ENCODE measurements around the gene ARID1B.
A peak's percentile ranks its signal among the peaks of the same experiment; 100 is the strongest.

The ARID1B gene

GRCh38 chr6:156756630-156757610 is 20.3 kb upstream of the ARID1B start:
- Histone ChIP-seq H3K36me3 (ENCODE audit: control insufficient read depth, low read depth, low read length) (no peaks in the 10 kb centered on the region), H3K4me3 (ENCODE audit: low read length) (no peak overlapping the region), H3K9ac (ENCODE audit: low read length) (no peak overlapping the region), H3K27me3 (ENCODE audit: control insufficient read depth, insufficient read depth, low read length) (no peaks in the 10 kb centered on the region), H3K9me3 (ENCODE audit: control insufficient read depth, low read depth, low read length) (no peaks in the 10 kb centered on the region), H3K4me1 (ENCODE audit: control insufficient read depth, low read depth, low read length) (peaks cover 6% of the 10 kb centered on the region), H3K27ac (ENCODE audit: low read length) (no peak overlapping the region)

- Histone ChIP-seq H3K9ac (ENCODE audit: low read length) (no peak overlapping the region), H3K9me3 (ENCODE audit: control insufficient read depth, low read depth, low read length) (no peaks in the 10 kb centered on the region), H3K27ac (ENCODE audit: low read length) (no peak overlapping the region), H3K27me3 (ENCODE audit: control insufficient read depth, insufficient read depth, low read length) (no peaks in the 10 kb centered on the region), H3K4me3 (ENCODE audit: low read length) (no peak overlapping the region), H3K36me3 (ENCODE audit: control insufficient read depth, low read depth, low read length) (no peaks in the 10 kb centered on the region), H3K4me1 (ENCODE audit: control insufficient read depth, low read depth, low read length) (no peaks in the 10 kb centered on the region)
Observed at GRCh38 chr6:156757849-156758248, 19.3 kb upstream of the ARID1B start.

GRCh38 chr6:156760377-156760776 is 16.8 kb upstream of the ARID1B start:
- H3K27ac ChIP-seq (ENCODE audit: low read length): no peak overlapping the region

GRCh38 chr6:156762547-156762946 is 14.6 kb upstream of the ARID1B start:
- no peak overlapping the region for H3K4me3 ChIP-seq (ENCODE audit: low read length)
- no peaks in the 10 kb centered on the region for H3K27me3 ChIP-seq (ENCODE audit: control insufficient read depth, insufficient read depth, low read length)
- H3K27ac ChIP-seq (ENCODE audit: low read length): no peak overlapping the region
- H3K4me1 ChIP-seq (ENCODE audit: control insufficient read depth, low read depth, low read length): no peaks in the 10 kb centered on the region
- H3K9ac ChIP-seq (ENCODE audit: low read length): no peak overlapping the region
- no peaks in the 10 kb centered on the region for H3K9me3 ChIP-seq (ENCODE audit: control insufficient read depth, low read depth, low read length)
- no peaks in the 10 kb centered on the region for H3K36me3 ChIP-seq (ENCODE audit: control insufficient read depth, low read depth, low read length)

More at GRCh38 chr6:156760377-156760776, 16.8 kb upstream of the ARID1B start:
- H3K4me1 ChIP-seq (ENCODE audit: control insufficient read depth, low read depth, low read length): no peaks in the 10 kb centered on the region
- H3K4me3 ChIP-seq (ENCODE audit: low read length): no peak overlapping the region
- H3K27me3 ChIP-seq (ENCODE audit: control insufficient read depth, insufficient read depth, low read length): no peaks in the 10 kb centered on the region
- no peaks in the 10 kb centered on the region for H3K9me3 ChIP-seq (ENCODE audit: control insufficient read depth, low read depth, low read length)
- no peak overlapping the region for H3K9ac ChIP-seq (ENCODE audit: low read length)
- H3K36me3 ChIP-seq (ENCODE audit: control insufficient read depth, low read depth, low read length): no peaks in the 10 kb centered on the region

GRCh38 chr6:156765117-156765516 is 12.1 kb upstream of the ARID1B start:
- Histone ChIP-seq H3K4me3 (ENCODE audit: low read length) (no peak overlapping the region), H3K27me3 (ENCODE audit: control insufficient read depth, insufficient read depth, low read length) (no peaks in the 10 kb centered on the region), H3K36me3 (ENCODE audit: control insufficient read depth, low read depth, low read length) (no peaks in the 10 kb centered on the region), H3K27ac (ENCODE audit: low read length) (no peak overlapping the region), H3K9me3 (ENCODE audit: control insufficient read depth, low read depth, low read length) (no peaks in the 10 kb centered on the region), H3K4me1 (ENCODE audit: control insufficient read depth, low read depth, low read length) (peaks cover 4% of the 10 kb centered on the region), H3K9ac (ENCODE audit: low read length) (no peak overlapping the region)

GRCh38 chr6:156767603-156768467 is 9.3 kb upstream of the ARID1B start:
- Histone ChIP-seq H3K36me3 (ENCODE audit: control insufficient read depth, low read depth, low read length) (no peaks in the 10 kb centered on the region), H3K27ac (ENCODE audit: low read length) (no peak overlapping the region), H3K9ac (ENCODE audit: low read length) (no peak overlapping the region), H3K4me3 (ENCODE audit: low read length) (no peak overlapping the region), H3K4me1 (ENCODE audit: control insufficient read depth, low read depth, low read length) (peaks cover 4% of the 10 kb centered on the region), H3K27me3 (ENCODE audit: control insufficient read depth, insufficient read depth, low read length) (no peaks in the 10 kb centered on the region), H3K9me3 (ENCODE audit: control insufficient read depth, low read depth, low read length) (no peaks in the 10 kb centered on the region)

- Histone ChIP-seq H3K4me1 (ENCODE audit: control insufficient read depth, low read depth, low read length) (peaks cover 35% of the 10 kb centered on the region), H3K4me3 (ENCODE audit: low read length) (no peak overlapping the region)
Observed at GRCh38 chr6:156771047-156771446, 6.1 kb upstream of the ARID1B start.

GRCh38 chr6:156771761-156772160 is 5.4 kb upstream of the ARID1B start:
- Histone ChIP-seq H3K9me3 (ENCODE audit: control insufficient read depth, low read depth, low read length) (no peaks in the 10 kb centered on the region), H3K27me3 (ENCODE audit: control insufficient read depth, insufficient read depth, low read length) (peaks cover 6% of the 10 kb centered on the region), H3K9ac (ENCODE audit: low read length) (no peak overlapping the region), H3K36me3 (ENCODE audit: control insufficient read depth, low read depth, low read length) (no peaks in the 10 kb centered on the region), H3K4me1 (ENCODE audit: control insufficient read depth, low read depth, low read length) (peaks cover 41% of the 10 kb centered on the region), H3K4me3 (ENCODE audit: low read length) (no peak overlapping the region), H3K27ac (ENCODE audit: low read length) (no peak overlapping the region)

More at GRCh38 chr6:156771047-156771446, 6.1 kb upstream of the ARID1B start:
- H3K9me3 ChIP-seq (ENCODE audit: control insufficient read depth, low read depth, low read length): no peaks in the 10 kb centered on the region
- no peak overlapping the region for H3K9ac ChIP-seq (ENCODE audit: low read length)
- no peaks in the 10 kb centered on the region for H3K36me3 ChIP-seq (ENCODE audit: control insufficient read depth, low read depth, low read length)
- H3K27ac ChIP-seq (ENCODE audit: low read length): no peak overlapping the region
- peaks cover 6% of the 10 kb centered on the region for H3K27me3 ChIP-seq (ENCODE audit: control insufficient read depth, insufficient read depth, low read length)

- H3K9ac ChIP-seq (ENCODE audit: low read length): peak overlapping the region; percentile 26
- peak overlapping the region; percentile 21 for H3K4me3 ChIP-seq (ENCODE audit: low read length)
- peaks cover 6% of the 10 kb centered on the region for H3K27me3 ChIP-seq (ENCODE audit: control insufficient read depth, insufficient read depth, low read length)
- no peak overlapping the region for H3K27ac ChIP-seq (ENCODE audit: low read length)
- H3K9me3 ChIP-seq (ENCODE audit: control insufficient read depth, low read depth, low read length): no peaks in the 10 kb centered on the region
- H3K36me3 ChIP-seq (ENCODE audit: control insufficient read depth, low read depth, low read length): no peaks in the 10 kb centered on the region
- peaks cover 37% of the 10 kb centered on the region for H3K4me1 ChIP-seq (ENCODE audit: control insufficient read depth, low read depth, low read length)
Observed at GRCh38 chr6:156773476-156773875, 3.7 kb upstream of the ARID1B start.

- H3K9ac ChIP-seq (ENCODE audit: low read length): peak overlapping the region; percentile 26
Observed at GRCh38 chr6:156773935-156774852, 3.0 kb upstream of the ARID1B start.

More at GRCh38 chr6:156773935-156774852, 3.0 kb upstream of the ARID1B start:
- H3K4me3 ChIP-seq (ENCODE audit: low read length): peak overlapping the region; percentile 21
- peak overlapping the region; percentile 8 for H3K27ac ChIP-seq (ENCODE audit: low read length)
- no peaks in the 10 kb centered on the region for H3K36me3 ChIP-seq (ENCODE audit: control insufficient read depth, low read depth, low read length)
- H3K27me3 ChIP-seq (ENCODE audit: control insufficient read depth, insufficient read depth, low read length): peaks cover 6% of the 10 kb centered on the region
- no peaks in the 10 kb centered on the region for H3K9me3 ChIP-seq (ENCODE audit: control insufficient read depth, low read depth, low read length)
- peaks cover 37% of the 10 kb centered on the region for H3K4me1 ChIP-seq (ENCODE audit: control insufficient read depth, low read depth, low read length)
